ENCODE measurements around the gene MAST3.
A peak's percentile ranks its signal among the peaks of the same experiment; 100 is the strongest.

MAST3 gene

DNA sequence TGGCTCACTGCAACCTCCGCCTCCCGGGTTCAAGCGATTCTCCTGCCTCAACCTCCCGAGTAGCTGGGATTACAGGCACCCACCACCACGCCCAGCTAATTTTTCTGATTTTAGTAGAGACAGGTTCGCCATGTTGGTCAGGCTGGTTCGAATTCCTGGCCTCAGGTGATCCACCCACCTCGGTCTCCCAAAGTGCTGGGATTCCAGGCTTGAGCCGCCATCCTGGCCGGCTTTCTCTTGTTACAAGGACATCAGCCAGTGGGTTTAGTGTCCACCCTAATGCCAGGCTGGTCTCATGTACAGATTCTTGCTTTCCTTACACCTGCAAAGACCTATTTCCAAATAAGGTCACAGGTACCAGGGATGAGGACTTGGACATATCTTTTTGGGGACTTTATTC lies 62.2 kb downstream of the MAST3 start:
- TF ChIP-seq CTCF (IDR thresholded peaks at IDR 0.05; ENCODE audit: borderline replicate concordance, control extremely low read depth, extremely low read depth, insufficient read depth, missing control alignments), result no peak
- in situ Hi-C loops (cut with MboI; ENCODE audit: low sequenced_read_pairs, unreplicated experiment), result no loop called here
- no peak for DNase-seq (ENCODE audit: low spot score)

DNA sequence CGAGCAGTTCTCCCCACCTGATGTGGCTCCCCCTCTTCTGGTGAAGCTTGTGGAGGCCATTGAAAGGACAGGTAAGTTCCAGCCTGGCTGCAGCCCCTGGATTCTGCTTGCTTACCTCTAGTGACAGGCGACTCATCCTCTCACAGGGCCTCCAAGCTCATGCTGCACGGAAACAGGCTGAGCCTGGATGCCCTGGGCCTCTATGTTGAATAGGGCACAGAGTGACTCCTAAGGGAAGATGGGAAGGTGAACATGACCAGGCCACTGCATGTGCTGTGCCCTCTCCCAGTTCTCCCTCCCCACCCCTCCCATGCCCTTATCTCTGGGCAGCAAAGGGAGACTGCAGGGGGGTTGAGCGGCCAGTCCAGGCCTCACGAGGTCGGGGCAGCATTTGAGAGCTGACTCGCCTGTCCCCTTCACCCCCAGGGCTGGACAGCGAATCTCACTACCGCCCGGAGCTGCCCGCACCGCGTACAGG lies 63.0 kb downstream of the MAST3 start:
- DNase-seq (ENCODE audit: low spot score), result no peak
- in situ Hi-C loops (cut with MboI; ENCODE audit: low sequenced_read_pairs, unreplicated experiment), result no loop called here
- TF ChIP-seq CTCF (IDR thresholded peaks at IDR 0.05; ENCODE audit: borderline replicate concordance, control extremely low read depth, extremely low read depth, insufficient read depth, missing control alignments), result no peak

DNA sequence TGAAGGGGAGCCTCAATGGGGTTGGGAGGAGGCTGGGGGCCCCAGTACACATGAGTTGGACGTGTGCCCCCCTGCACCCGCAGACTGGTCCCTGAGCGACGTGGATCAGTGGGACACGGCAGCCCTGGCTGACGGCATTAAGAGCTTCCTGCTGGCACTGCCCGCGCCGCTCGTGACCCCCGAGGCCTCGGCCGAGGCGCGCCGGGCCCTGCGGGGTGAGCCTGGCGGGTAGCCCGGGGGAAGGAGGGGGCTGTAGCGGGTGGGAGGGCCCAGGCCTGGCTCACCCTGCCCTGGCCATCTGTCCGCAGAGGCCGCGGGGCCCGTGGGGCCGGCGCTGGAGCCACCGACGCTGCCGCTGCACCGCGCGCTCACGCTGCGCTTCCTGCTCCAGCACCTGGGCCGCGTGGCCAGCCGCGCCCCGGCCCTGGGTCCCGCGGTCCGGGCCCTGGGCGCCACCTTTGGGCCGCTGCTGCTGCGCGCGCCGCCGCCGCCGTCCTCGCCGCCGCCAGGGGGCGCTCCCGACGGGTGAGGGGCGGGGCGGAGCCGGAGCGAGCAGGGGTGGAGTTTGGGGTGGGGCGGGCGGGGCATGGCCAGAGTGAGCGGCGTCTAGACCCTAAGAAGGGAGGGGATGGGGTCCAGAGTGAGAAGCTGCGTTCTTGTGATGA lies 63.5 kb downstream of the MAST3 start:
- in situ Hi-C loops (cut with MboI; ENCODE audit: low sequenced_read_pairs, unreplicated experiment), result no loop called here
- TF ChIP-seq CTCF (IDR thresholded peaks at IDR 0.05; ENCODE audit: borderline replicate concordance, control extremely low read depth, extremely low read depth, insufficient read depth, missing control alignments), result peak; percentile 100
- DNase-seq (ENCODE audit: low spot score), result peak; percentile 95

GRCh38 chr19:18161636-18162002 lies 64.0 kb downstream of the MAST3 start:
- TF ChIP-seq CTCF (IDR thresholded peaks at IDR 0.05; ENCODE audit: borderline replicate concordance, control extremely low read depth, extremely low read depth, insufficient read depth, missing control alignments), result no peak
- in situ Hi-C loops (cut with MboI; ENCODE audit: low sequenced_read_pairs, unreplicated experiment), result no loop called here
- DNase-seq (ENCODE audit: low spot score), result no peak

DNA sequence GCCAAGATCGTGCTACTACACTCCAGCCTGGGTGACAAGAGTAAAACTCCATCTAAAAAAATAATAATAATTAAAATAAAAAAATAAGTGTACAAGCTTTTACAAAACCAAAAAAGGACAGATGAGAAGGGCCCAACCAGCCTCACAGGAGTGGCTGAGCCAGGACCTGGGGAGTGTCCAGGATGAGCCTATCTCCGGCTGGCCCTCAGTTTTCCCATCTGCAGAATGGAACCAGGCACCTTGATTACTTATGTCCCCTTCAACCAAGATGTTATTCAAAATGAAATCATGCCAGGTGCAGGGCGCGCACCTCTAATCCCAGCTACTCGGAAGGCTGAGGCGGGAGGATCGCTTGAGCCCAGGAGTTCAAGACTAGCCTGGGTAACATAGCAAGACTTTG lies 66.5 kb downstream of the MAST3 start:
- no peak for DNase-seq (ENCODE audit: low spot score)
- no peak for TF ChIP-seq CTCF (IDR thresholded peaks at IDR 0.05; ENCODE audit: borderline replicate concordance, control extremely low read depth, extremely low read depth, insufficient read depth, missing control alignments)
- in situ Hi-C loops (cut with MboI; ENCODE audit: low sequenced_read_pairs, unreplicated experiment), result no loop called here

DNA sequence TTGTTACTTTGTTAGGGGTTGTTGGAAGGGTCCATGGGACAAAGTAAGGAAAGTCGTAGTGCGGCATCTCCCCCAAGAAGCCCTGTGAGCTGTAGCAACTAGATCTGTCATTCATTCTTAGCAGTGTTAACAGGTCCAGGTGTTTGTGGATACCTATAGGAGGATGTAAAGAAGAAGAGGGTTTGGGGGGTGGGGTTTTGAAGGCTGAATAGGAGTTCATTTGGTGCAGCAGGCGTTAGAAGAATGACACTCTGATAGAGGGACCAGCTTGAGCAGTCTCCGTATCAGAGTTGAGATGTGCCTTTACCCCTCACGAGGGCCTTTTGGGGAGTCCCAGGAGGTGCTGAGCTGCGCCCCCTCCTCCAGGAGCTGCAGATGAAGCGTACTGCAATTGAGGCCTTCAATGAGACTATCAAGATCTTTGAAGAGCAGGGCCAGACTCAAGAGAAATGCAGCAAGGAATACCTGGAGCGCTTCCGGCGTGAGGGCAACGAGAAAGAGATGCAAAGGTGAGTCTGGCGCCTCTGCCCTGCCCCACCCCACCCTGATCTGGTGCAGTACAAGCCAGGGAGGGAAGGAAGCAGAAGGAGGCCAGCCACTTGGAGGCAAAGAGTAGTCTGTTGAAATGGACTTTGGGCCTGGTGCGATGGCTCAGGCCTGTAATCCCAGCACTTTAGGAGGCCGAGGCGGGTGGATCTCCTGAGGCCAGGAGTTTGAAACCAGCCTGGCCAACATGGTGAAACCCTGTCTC lies 68.4 kb downstream of the MAST3 start:
- TF ChIP-seq CTCF (IDR thresholded peaks at IDR 0.05; ENCODE audit: borderline replicate concordance, control extremely low read depth, extremely low read depth, insufficient read depth, missing control alignments), result no peak
- no peak for DNase-seq (ENCODE audit: low spot score)
- in situ Hi-C loops (cut with MboI; ENCODE audit: low sequenced_read_pairs, unreplicated experiment), result no loop called here
